Brain microvascular endothelial cell (primary cell): ENCODE measurements around the gene TRAPPC11.

ENCODE experiments used
- DNase-seq: peaks from one replicate; pipeline ENCODE4 v3.0.0-alpha.2; 2020
- H3K27ac ChIP-seq: fragments of 250-450 bp; sonication (Bioruptor Pico); 2 replicates; pipeline ENCODE4 v1.5.1; 2020; ENCODE audit warnings: mild to moderate bottlenecking, moderate library complexity
- H3K27me3 ChIP-seq: fragments of 250-450 bp; sonication (Bioruptor Pico); replicated peaks from 2 replicates; pipeline ENCODE4 v1.5.1; 2020; ENCODE audit warnings: mild to moderate bottlenecking
- H3K36me3 ChIP-seq: fragments of 250-450 bp; sonication (Bioruptor Pico); replicated peaks from 2 replicates; pipeline ENCODE4 v1.5.1; 2020; ENCODE audit warnings: mild to moderate bottlenecking
- H3K4me3 ChIP-seq: 2 replicates; pipeline ENCODE4 v1.5.1; 2011; ENCODE audit warnings: low read depth, mild to moderate bottlenecking, control low read depth, low read length, moderate library complexity
- CTCF ChIP-seq: IDR thresholded peaks from 2 replicates; pipeline ENCODE4 v1.5.1; 2011; ENCODE audit warnings: low read depth, mild to moderate bottlenecking, moderate library complexity, low read length, control low read depth, inconsistent platforms; ENCODE audit errors: missing control alignments
- in situ Hi-C: cut with HindIII; loops from 2 replicates; pipeline ENCODE4 v1.10.0; 2017; ENCODE audit warnings: low sequenced_read_pairs, low pct_ligation_motif_present

TRAPPC11 gene

GRCh38 chr4:183727482-183727881, 68.4 kb downstream of the TRAPPC11 start:
- TF ChIP-seq CTCF = no peak
- in situ Hi-C loops = no loop called here
- no peak overlapping the region for H3K27ac ChIP-seq

GRCh38 chr4:183728223-183729068, 69.4 kb downstream of the TRAPPC11 start:
- no peak for DNase-seq
- no peak for TF ChIP-seq CTCF
- Histone ChIP-seq H3K4me3 (no peak overlapping the region), H3K36me3 (no peaks in the 10 kb centered on the region), H3K27me3 (no peaks in the 10 kb centered on the region), H3K27ac (no peak overlapping the region)
- in situ Hi-C loops = no loop called here

More at GRCh38 chr4:183727482-183727881, 68.4 kb downstream of the TRAPPC11 start:
- no peaks in the 10 kb centered on the region for H3K27me3 ChIP-seq
- no peak overlapping the region for H3K4me3 ChIP-seq
- DNase-seq = no peak
- H3K36me3 ChIP-seq = no peaks in the 10 kb centered on the region

GRCh38 chr4:183729069-183729406, 69.9 kb downstream of the TRAPPC11 start:
- DNase-seq = no peak
- no peak overlapping the region for H3K27ac ChIP-seq
- in situ Hi-C loops = no loop called here
- no peaks in the 10 kb centered on the region for H3K36me3 ChIP-seq
- no peak for TF ChIP-seq CTCF
- no peak overlapping the region for H3K4me3 ChIP-seq
- no peaks in the 10 kb centered on the region for H3K27me3 ChIP-seq

- Histone ChIP-seq H3K4me3 (no peak overlapping the region), H3K27ac (no peak overlapping the region), H3K36me3 (no peaks in the 10 kb centered on the region), H3K27me3 (no peaks in the 10 kb centered on the region)
- in situ Hi-C loops = no loop called here
- no peak for DNase-seq
- no peak for TF ChIP-seq CTCF
Observed at GRCh38 chr4:183729430-183730328, 70.6 kb downstream of the TRAPPC11 start.

GRCh38 chr4:183732296-183732695, 73.2 kb downstream of the TRAPPC11 start:
- Histone ChIP-seq H3K27ac (no peak overlapping the region), H3K4me3 (no peak overlapping the region), H3K27me3 (no peaks in the 10 kb centered on the region), H3K36me3 (no peaks in the 10 kb centered on the region)
- no peak for DNase-seq
- in situ Hi-C loops = no loop called here
- TF ChIP-seq CTCF = no peak
